Endodermal cell (in vitro differentiated cells): ENCODE measurements around the gene IL1RAPL2. TPM values are rescaled to one million over a fixed set of nuclear protein-coding genes. Genes with fewer than 3 reads are reported as not detected.

Source experiments
- DNase-seq: peaks from one replicate; pipeline ENCODE4 v3.0.0-alpha.2; 2017
- H3K27ac ChIP-seq: 2 replicates; pipeline ENCODE4 v1.5.1; 2013; ENCODE audit warnings: mild to moderate bottlenecking, low read depth, low read length, moderate library complexity
- H3K27me3 ChIP-seq: 2 replicates; pipeline ENCODE4 v1.6.1; 2013; ENCODE audit warnings: mild to moderate bottlenecking, low read length, moderate library complexity; ENCODE audit not compliant: insufficient read depth, control insufficient read depth, poor library complexity, severe bottlenecking
- H3K36me3 ChIP-seq: 2 replicates; pipeline ENCODE4 v1.7.0; 2013; ENCODE audit warnings: mild to moderate bottlenecking, low read length, moderate library complexity; ENCODE audit not compliant: control insufficient read depth, insufficient read depth
- H3K4me1 ChIP-seq: one replicate; pipeline ENCODE4 v1.7.0; 2013; ENCODE audit warnings: low read length; ENCODE audit not compliant: control insufficient read depth, insufficient read depth
- H3K4me3 ChIP-seq: 2 replicates; pipeline ENCODE4 v1.5.1; 2013; ENCODE audit warnings: mild to moderate bottlenecking, low read length, moderate library complexity
- H3K9ac ChIP-seq: 2 replicates; pipeline ENCODE4 v1.6.1; 2013; ENCODE audit warnings: mild to moderate bottlenecking, low read length, moderate library complexity; ENCODE audit not compliant: poor library complexity, severe bottlenecking; ENCODE audit errors: extremely low read depth
- H3K9me3 ChIP-seq: 2 replicates; pipeline ENCODE4 v1.6.1; 2013; ENCODE audit warnings: mild to moderate bottlenecking, low read length, moderate library complexity; ENCODE audit not compliant: control insufficient read depth
- H3K27ac Mint-ChIP-seq: 2 replicates; pipeline ENCODE4 v1.8.0; 2020; ENCODE audit warnings: mixed read lengths
- H3K27me3 Mint-ChIP-seq: 2 replicates; pipeline ENCODE4 v1.8.0; 2021; ENCODE audit warnings: mild to moderate bottlenecking, mixed read lengths; ENCODE audit not compliant: insufficient read depth
- H3K36me3 Mint-ChIP-seq: 2 replicates; pipeline ENCODE4 v1.8.0; 2020; ENCODE audit warnings: low read depth, mixed read lengths
- H3K4me1 Mint-ChIP-seq: 2 replicates; pipeline ENCODE4 v1.8.0; 2020; ENCODE audit warnings: mixed read lengths
- H3K4me3 Mint-ChIP-seq: 2 replicates; pipeline ENCODE4 v1.8.0; 2020; ENCODE audit warnings: mild to moderate bottlenecking, moderate library complexity, mixed read lengths
- H3K9me3 Mint-ChIP-seq: 2 replicates; pipeline ENCODE4 v1.8.0; 2020; ENCODE audit warnings: mild to moderate bottlenecking, mixed read lengths
- CTCF ChIP-seq: fragments of 200-600 bp; sonication (generic); conservative IDR thresholded peaks from 2 replicates; pipeline ENCODE4 v1.5.0; 2021; ENCODE audit warnings: antibody characterized with exemption, mild to moderate bottlenecking
- WGBS, 2 experiments: methylation state at CpG; one replicate each; pipeline versions ENCODE4 v1.1.5 to v1.1.7; 2013; ENCODE audit warnings: missing lambda C conversion rate in 2 of 2, mixed read lengths in 1 of 2; ENCODE audit not compliant: insufficient coverage in 1 of 2, insufficient read length in 1 of 2; 5-methylcytosine and 5-hydroxymethylcytosine counted together
- total RNA-seq, 2 donors: library from RNA; stranded (reverse); fragmentation: NEBNext Ultra II Directional in 1 of 2; extraction: Animal tissue kit (Norgen Biotek cat#: 25700) in 1 of 2; gene quantifications; 2 replicates in 1 of 2; 3 replicates in 1 of 2; pipeline ENCODE4 v1.2.1, GENCODE V29; 2021

The IL1RAPL2 gene
- total RNA-seq, 2 donors from 2014 or later = 0.13 TPM; not detected in 1

DNA sequence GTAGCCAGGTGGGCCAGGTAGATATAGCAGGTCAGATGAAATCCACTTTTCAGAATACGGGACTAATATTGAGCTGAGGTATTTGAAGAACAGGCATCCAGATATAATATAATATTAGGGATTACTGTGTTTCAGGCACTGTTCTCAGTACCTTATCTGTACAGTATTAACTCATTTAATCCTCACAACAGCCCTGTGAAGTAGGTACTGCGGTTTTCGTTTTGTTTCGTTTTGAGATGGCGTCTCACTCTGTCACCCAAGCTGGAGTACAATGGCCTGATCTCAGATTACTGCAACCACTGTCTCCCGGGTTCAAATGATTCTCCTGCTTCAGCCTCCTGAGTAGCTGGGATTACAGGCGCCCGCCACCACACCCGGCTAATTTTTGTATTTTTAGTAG lies 129.6 kb downstream of the IL1RAPL2 start:
- 91 to 92% methylated on average over 4 to 8 of the region's 9 CpGs for WGBS, 2 experiments
- Histone ChIP-seq H3K27ac (no peak overlapping the region), H3K27me3 (no peaks in the 10 kb centered on the region), H3K9ac (no peak overlapping the region), H3K4me3 (no peak overlapping the region), H3K9me3 (no peaks in the 10 kb centered on the region), H3K36me3 (no peaks in the 10 kb centered on the region), H3K4me1 (no peaks in the 10 kb centered on the region)
- Mint-ChIP-seq H3K36me3 (no peaks in the 10 kb centered on the region), H3K4me1 (no peaks in the 10 kb centered on the region), H3K9me3 (peaks cover 31% of the 10 kb centered on the region), H3K4me3 (no peak overlapping the region), H3K27ac (no peak overlapping the region), H3K27me3 (no peaks in the 10 kb centered on the region)
- no peak for DNase-seq
- TF ChIP-seq CTCF = no peak

DNA sequence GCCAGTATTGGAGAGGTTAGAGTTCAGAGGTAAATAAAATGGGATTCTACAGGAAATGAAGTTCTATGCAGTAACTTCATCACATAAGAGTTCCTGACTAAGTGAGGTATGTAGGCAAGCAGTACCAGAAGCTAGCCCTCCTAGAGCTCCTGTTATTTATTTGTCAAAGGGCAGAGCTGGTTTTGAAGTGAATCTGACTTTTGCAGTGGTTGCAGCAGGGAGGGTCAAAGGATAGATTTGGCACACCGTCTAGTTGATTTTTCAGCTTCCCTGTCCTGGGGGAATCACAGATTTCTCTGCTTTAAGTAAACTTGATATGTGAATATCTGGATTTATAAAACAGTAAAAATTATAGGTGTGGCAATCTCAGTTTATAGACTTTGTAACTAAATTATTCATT lies 130.7 kb downstream of the IL1RAPL2 start:
- H3K36me3 ChIP-seq = no peaks in the 10 kb centered on the region
- no peak overlapping the region for H3K27ac ChIP-seq
- Mint-ChIP-seq H3K36me3 (no peaks in the 10 kb centered on the region), H3K27ac (no peak overlapping the region), H3K4me3 (no peak overlapping the region), H3K27me3 (no peaks in the 10 kb centered on the region), H3K9me3 (peaks cover 31% of the 10 kb centered on the region), H3K4me1 (no peaks in the 10 kb centered on the region)
- DNase-seq = no peak
- H3K9me3 ChIP-seq = no peaks in the 10 kb centered on the region
- no peak overlapping the region for H3K9ac ChIP-seq
- no peaks in the 10 kb centered on the region for H3K4me1 ChIP-seq
- 71% methylated on average over 1 of the region's 1 CpG; no CpG with 5 or more reads in 1 of the 2 experiments for WGBS, 2 experiments
- no peak overlapping the region for H3K4me3 ChIP-seq
- no peak for TF ChIP-seq CTCF
- H3K27me3 ChIP-seq = no peaks in the 10 kb centered on the region

- DNase-seq = no peak
- Mint-ChIP-seq H3K9me3 (peaks cover 35% of the 10 kb centered on the region), H3K36me3 (no peaks in the 10 kb centered on the region)
These were observed 131.3 kb downstream of the IL1RAPL2 start for GRCh38 chrX:104697294-104697693.

More at GRCh38 chrX:104697294-104697693, 131.3 kb downstream of the IL1RAPL2 start:
- no peaks in the 10 kb centered on the region for H3K4me1 ChIP-seq
- no peak for TF ChIP-seq CTCF
- H3K4me3 ChIP-seq = no peak overlapping the region
- Mint-ChIP-seq H3K4me3 (no peak overlapping the region), H3K27me3 (no peaks in the 10 kb centered on the region), H3K27ac (no peak overlapping the region), H3K4me1 (no peaks in the 10 kb centered on the region)
- H3K9ac ChIP-seq = no peak overlapping the region
- no peaks in the 10 kb centered on the region for H3K27me3 ChIP-seq
- H3K9me3 ChIP-seq = no peaks in the 10 kb centered on the region
- no peak overlapping the region for H3K27ac ChIP-seq
- no peaks in the 10 kb centered on the region for H3K36me3 ChIP-seq
